ENCODE results near the gene LFNG.

GRCh38 chr7:2497500-2498336 lies 21.9 kb upstream of the LFNG start:
- TF ChIP-seq CTCF (IDR thresholded peaks at IDR 0.05; ENCODE audit: low read depth, low read length, poor library complexity, severe bottlenecking) (no peak), EZH2phosphoT487 (IDR thresholded peaks at IDR 0.05; ENCODE audit: borderline replicate concordance, low read length) (no peak)
